GM11168 (cell line): ENCODE data around the gene MPHOSPH9.

Source experiments
- in situ Hi-C: fragments of 300-500 bp; cut with MboI; formaldehyde crosslinking; loops from one replicate; pipeline ENCODE4 v1.12.0; 2022; ENCODE audit warnings: low sequenced_read_pairs; ENCODE audit not compliant: unreplicated experiment

Gene MPHOSPH9

DNA sequence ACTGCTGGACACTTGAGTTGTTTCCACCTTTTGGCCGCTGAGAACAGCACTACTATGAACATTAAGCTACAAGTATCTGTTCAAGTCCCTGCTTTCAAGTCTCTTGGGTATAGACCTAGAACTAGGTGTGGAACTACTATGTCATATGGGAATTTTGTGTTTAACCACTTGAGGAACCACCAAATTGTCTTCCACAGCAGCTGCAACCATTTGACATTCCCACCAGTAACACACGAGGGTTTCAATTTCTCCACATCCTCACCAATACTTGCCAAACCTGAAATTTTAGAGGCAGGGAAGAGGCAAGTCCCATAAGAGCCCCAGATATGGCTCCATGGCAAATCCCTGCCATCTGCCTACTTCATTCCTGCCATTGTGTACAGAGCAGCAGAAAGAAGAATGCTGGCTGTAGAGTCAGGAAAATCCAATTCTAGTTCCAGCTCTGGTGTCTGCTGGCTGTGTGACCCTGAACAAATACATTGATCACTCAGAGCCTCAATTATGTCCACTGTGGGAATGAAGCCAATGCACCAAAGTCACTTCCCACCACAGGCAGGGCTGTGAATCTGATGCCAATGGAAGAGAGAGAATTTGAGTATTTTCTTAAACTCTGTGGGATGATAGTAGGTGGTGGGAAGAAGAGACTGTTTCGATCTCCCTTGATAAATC is 99.9 kb downstream of the MPHOSPH9 start:
- in situ Hi-C loops: no loop called here

GRCh38 chr12:123131879-123132402 is 101.0 kb downstream of the MPHOSPH9 start:
- in situ Hi-C loops: no loop called here

- in situ Hi-C loops: no loop called here
Measured at GRCh38 chr12:123131291-123131832, 101.6 kb downstream of the MPHOSPH9 start.

DNA sequence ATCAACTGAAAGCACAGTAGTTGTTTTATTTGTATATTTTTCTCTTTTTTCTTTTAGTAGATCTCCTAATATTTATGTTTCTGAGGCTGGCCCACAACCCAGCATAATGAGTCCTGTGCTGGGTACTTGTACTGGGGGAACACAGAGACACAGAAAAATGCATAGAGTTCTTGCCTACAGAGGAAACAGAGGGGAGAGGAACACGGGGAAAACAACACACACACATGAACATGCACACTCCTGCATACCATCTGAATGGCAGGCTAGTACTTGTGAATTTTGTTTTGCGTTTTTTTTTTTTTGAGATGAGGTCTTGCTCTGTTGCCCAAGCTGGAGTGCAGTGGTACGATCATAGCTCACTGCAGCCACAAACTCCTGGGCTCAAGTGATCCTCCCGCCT is 103.3 kb downstream of the MPHOSPH9 start:
- in situ Hi-C loops: no loop called here

- in situ Hi-C loops: no loop called here
Measured at GRCh38 chr12:123127182-123127495, 105.8 kb downstream of the MPHOSPH9 start.

DNA sequence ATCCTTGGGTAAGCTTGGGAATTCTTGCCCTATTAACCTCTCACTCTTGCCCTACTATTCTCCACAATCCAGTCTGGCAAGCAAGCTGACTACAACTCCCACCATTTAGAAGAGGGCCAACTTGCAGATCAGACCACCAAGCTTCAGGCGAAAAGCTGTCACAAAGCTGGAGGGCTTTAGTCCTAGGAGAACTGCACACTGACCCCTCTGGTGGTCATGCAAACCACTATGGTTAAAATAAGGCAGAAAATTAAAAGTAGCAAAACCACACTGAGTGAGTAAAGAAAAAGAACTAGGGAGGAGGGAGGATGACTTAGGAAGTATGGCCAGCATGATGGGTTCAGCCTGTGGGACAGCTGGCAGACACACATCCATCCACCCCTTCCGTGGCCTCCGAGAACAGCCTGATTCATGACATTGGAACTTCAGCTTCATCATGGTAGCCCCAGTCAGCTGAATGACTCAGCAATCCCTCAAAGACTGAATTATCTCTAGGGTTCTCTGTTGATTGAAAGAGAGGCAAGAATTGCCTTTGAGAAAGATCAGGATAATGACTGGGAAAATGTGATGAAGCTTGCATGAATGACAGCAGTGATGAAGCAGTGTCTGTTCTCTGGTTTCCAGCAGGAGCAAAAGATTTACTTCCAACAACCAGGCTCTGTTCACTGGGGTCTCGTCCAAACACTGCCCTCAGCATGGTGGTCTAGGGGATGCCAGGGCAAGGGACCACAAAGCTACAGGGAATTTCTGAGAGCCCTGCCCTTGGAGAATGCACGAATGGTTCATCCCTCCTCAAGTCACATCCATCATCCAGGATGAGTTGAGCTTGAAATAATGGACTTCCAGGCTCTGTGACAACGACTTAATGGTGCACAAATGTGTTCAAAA is 106.4 kb downstream of the MPHOSPH9 start:
- in situ Hi-C loops: no loop called here

DNA sequence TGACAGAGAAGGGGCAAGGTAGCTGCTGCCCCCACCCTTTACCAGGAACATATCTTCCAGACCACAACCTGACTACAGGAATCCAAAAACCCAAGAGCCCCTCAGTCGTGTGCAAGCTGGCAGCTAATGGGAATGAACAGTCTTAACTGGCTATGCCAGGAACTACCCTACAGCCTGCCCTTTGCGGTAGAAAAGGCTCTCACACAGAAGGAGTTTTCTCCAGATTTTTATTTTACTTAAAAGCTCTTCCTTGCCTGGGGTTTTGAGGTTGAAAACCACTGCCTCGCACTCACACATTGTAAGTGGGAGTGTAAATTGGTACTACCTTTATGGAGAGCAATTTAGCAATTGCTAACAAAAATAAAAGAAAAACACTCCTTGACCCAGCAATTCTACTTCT is 110.3 kb downstream of the MPHOSPH9 start:
- in situ Hi-C loops: no loop called here

DNA sequence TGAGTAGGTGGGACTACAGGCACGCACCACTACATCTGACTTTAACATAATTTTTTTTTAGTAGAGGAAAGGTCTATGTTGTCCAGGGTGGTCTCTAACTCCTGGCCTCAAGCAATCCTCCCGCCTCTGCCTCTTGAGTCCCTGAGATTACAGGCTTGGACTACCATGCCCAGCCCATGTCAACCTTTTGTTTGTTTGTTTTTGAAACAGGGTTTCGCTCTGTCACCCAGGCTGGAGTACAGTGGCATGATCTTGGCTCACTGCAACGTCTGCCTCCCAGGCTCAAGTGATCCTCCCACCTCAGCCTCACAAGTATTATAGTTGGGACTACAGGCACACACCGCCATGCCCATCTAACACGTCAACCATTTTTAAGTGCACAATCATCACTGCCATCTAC is 111.3 kb downstream of the MPHOSPH9 start:
- in situ Hi-C loops: no loop called here

DNA sequence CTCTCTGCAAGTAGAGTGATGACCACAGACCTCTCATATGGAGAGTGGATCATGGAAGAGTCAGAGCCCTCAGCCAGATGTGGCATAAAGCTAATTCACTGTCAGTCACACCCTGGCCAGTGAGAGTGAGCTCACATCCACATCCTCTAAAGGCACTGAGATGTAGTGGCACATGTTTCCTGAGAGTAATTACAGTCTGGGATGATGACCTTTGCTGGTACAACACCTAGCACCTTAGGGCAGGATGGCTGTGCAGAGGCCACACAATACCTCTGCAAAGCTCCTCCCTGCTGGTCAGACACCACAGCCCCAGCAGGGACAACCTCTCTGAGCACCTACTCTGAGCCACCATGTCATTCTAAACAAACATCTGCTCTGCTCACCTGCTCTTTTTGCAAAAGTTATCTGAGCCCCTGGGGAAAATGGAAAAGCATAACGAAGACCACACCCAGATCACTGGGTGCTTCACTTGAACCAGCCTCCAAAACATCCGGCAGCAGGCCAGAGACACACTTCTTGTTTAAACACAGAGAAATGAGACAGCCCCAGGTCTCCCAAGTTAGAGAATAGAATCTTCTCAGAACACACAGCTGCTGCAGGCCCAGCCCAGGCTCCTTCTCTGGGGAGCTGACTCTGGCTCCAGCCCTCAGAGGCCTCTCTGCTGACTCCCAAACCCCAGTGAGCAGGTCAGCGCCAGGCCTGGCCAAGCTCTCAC is 112.3 kb downstream of the MPHOSPH9 start:
- in situ Hi-C loops: no loop called here

DNA sequence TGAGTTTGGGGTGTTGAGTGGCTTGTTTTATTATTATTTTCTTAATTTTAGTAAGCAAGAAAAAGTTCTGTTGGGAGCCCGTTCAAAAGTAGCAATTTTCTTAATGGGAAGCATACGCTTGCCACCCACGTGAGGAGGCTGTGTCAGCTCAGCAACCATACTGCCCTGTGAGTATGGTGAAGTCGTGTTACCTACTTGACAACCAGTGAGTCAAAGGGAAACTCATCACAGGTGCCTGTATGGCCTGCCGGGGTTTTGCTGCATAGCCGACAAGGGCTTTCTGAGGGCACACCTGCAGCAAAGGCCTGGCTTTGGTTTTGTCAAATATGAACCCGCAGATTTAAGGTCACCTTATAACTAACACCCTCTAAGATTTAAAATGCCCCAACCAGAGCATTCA is 113.1 kb downstream of the MPHOSPH9 start:
- in situ Hi-C loops: no loop called here

GRCh38 chr12:123118497-123118896 is 114.4 kb downstream of the MPHOSPH9 start:
- in situ Hi-C loops: no loop called here

- in situ Hi-C loops: no loop called here
Measured at GRCh38 chr12:123115409-123116121, 117.4 kb downstream of the MPHOSPH9 start.

- in situ Hi-C loops: no loop called here
Measured at GRCh38 chr12:123114304-123115083, 118.4 kb downstream of the MPHOSPH9 start.

- in situ Hi-C loops: no loop called here
Measured at GRCh38 chr12:123113026-123113425, 119.9 kb downstream of the MPHOSPH9 start.

DNA sequence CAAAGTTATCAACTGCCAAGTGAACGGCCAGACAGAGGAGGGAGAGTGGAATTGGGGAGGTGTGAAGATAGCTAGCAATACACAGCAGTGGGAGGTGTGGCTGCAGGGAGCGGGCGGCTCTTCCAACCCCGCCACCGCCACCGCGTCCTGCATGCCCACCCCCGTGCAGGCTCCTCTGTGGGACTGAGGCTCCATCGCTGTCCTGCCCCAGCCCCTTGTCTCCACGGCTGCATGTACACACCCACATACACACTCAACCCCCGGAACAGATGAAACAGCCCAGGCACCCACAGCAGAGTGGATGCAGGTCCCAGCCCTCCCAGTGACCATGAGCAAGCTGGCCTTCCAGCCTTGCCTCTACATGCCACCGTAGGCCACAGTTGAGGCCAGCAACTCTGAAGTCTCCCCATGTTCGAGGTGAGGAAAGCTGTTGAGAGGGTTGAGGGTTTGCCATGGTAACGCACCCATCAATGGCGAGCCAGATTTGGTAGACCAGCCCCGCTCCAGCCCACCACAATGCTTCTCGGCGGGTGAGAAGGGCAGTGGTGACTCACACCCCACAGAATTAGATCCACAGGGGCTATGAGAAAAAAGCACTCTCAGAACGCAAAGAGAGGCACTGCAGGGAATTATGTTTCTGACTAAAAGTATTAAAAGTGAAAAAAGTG is 121.3 kb downstream of the MPHOSPH9 start:
- in situ Hi-C loops: no loop called here

DNA sequence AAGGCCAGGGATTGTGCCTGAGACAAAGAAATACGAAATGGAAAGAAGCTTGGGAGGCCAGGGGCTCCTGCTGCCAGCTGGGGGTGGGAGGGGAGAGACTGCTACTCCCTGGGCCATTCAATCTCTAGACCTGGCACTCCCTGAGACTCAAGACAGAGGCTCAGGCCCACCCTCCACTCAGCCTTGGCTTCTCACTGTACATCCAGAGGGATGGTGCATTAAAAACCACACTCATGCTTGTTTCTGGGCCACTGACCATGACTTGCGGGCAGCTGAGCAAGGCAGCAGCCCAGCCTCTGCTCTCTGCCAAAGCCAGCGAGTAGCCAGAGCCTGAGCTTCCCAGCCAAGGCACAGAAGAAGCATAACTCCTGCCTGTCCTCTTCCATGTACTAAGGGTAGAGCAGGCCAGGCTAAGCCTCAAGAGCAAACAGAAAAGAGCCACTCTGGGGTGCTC is 123.6 kb downstream of the MPHOSPH9 start:
- in situ Hi-C loops: no loop called here

GRCh38 chr12:123108682-123109066 is 124.3 kb downstream of the MPHOSPH9 start:
- in situ Hi-C loops: no loop called here

GRCh38 chr12:123107926-123108681 is 124.8 kb downstream of the MPHOSPH9 start:
- in situ Hi-C loops: no loop called here
